GM18873 (cell line): ENCODE measurements around the gene MYF5.

ENCODE experiments used
- ATAC-seq: cut with Tn5 transposase; IDR thresholded peaks from one replicate; pipeline ENCODE4 v1.9.1; 2021; ENCODE audit warnings: mild to moderate bottlenecking, moderate library complexity, moderate number of reproducible peaks; ENCODE audit not compliant: unreplicated experiment, low FRiP score

The MYF5 gene

GRCh38 chr12:80707126-80707829 is 9.4 kb upstream of the MYF5 start, which contains the start of gene MYF6:
MYF6 (plus strand) TSS chr12:80707634; CDS start chr12:80707720, 86 bp downstream.
- ATAC-seq, result no peak

- no peak for ATAC-seq
These were observed 8.9 kb upstream of the MYF5 start for GRCh38 chr12:80707830-80708258.

GRCh38 chr12:80708259-80708974 is 8.3 kb upstream of the MYF5 start:
- no peak for ATAC-seq

GRCh38 chr12:80708975-80709328 is 7.8 kb upstream of the MYF5 start:
- ATAC-seq, result no peak

GRCh38 chr12:80709811-80710726 is 6.6 kb upstream of the MYF5 start:
- ATAC-seq, result peak; percentile 61

- no peak for ATAC-seq
These were observed 5.8 kb upstream of the MYF5 start for GRCh38 chr12:80710727-80711449.

GRCh38 chr12:80711866-80712265 is 4.8 kb upstream of the MYF5 start:
- ATAC-seq, result no peak

GRCh38 chr12:80712866-80713265 is 3.8 kb upstream of the MYF5 start:
- ATAC-seq, result no peak

- no peak for ATAC-seq
These were observed 3.3 kb upstream of the MYF5 start for GRCh38 chr12:80713419-80713818.

GRCh38 chr12:80714055-80714454 is 2.7 kb upstream of the MYF5 start:
- ATAC-seq, result no peak

- no peak for ATAC-seq
These were observed 1.9 kb upstream of the MYF5 start for GRCh38 chr12:80714846-80715245.

GRCh38 chr12:80715713-80716249 is 931 bp upstream of the MYF5 start:
- ATAC-seq, result no peak

- no peak for ATAC-seq
These were observed 1.1 kb downstream of the MYF5 start for GRCh38 chr12:80717856-80718255.

GRCh38 chr12:80720516-80720915 is 3.8 kb downstream of the MYF5 start:
- no peak for ATAC-seq

- no peak for ATAC-seq
These were observed 4.6 kb downstream of the MYF5 start for GRCh38 chr12:80721326-80721725.

GRCh38 chr12:80745851-80746505 is 29.3 kb downstream of the MYF5 start:
- ATAC-seq, result no peak

GRCh38 chr12:80747800-80748199 is 31.1 kb downstream of the MYF5 start:
- ATAC-seq, result no peak

- ATAC-seq, result no peak
These were observed 32.7 kb downstream of the MYF5 start for GRCh38 chr12:80749456-80749855.

- ATAC-seq, result no peak
These were observed 35.8 kb downstream of the MYF5 start for GRCh38 chr12:80752464-80752863.

- ATAC-seq, result no peak
These were observed 37.6 kb downstream of the MYF5 start for GRCh38 chr12:80754274-80754673.
